Measurements from ENCODE around the gene ARHGAP24. TPM values are rescaled to one million over a fixed set of nuclear protein-coding genes. Genes with fewer than 3 reads are reported as not detected.

The ARHGAP24 gene
- total RNA-seq, 6 experiments from 2014 or later: 4.0 to 7.3 (median 6.1) TPM

GRCh38 chr4:86044593-86044985 lies 569.6 kb downstream of the ARHGAP24 start:
- Histone ChIP-seq H3K27me3 (no peaks in the 10 kb centered on the region), H3K36me3 (no peaks in the 10 kb centered on the region), H3K9me3 (no peaks in the 10 kb centered on the region), H3K4me3 (no peak overlapping the region), H3K27ac (no peak overlapping the region), H3K4me1 (no peaks in the 10 kb centered on the region)
- no peak for ATAC-seq
- 36% methylated on average over 3 of the region's 3 CpGs for WGBS (ENCODE audit: insufficient coverage, low coverage, low lambda C conversion rate, missing lambda C conversion rate)
- intact Hi-C loops (cut with DNase I): no loop called here
- TF ChIP-seq POLR2A (IDR thresholded peaks at IDR 0.05) (no peak), CTCF (IDR thresholded peaks at IDR 0.05) (no peak)
- DNase-seq: no peak

GRCh38 chr4:86048426-86048825 lies 573.5 kb downstream of the ARHGAP24 start:
- Histone ChIP-seq H3K27me3 (no peaks in the 10 kb centered on the region), H3K4me3 (no peak overlapping the region), H3K4me1 (no peaks in the 10 kb centered on the region), H3K9me3 (no peaks in the 10 kb centered on the region), H3K27ac (no peak overlapping the region), H3K36me3 (no peaks in the 10 kb centered on the region)
- WGBS (ENCODE audit: insufficient coverage, low coverage, low lambda C conversion rate, missing lambda C conversion rate): 40% methylated on average over 1 of the region's 1 CpG
- DNase-seq (no peak), ATAC-seq (no peak)
- intact Hi-C loops (cut with DNase I): no loop called here
- no peak for TF ChIP-seq CTCF (IDR thresholded peaks at IDR 0.05)
- TF ChIP-seq POLR2A (IDR thresholded peaks at IDR 0.05): no peak

GRCh38 chr4:86050496-86050895 lies 575.5 kb downstream of the ARHGAP24 start:
- 75% methylated on average over 1 of the region's 1 CpG for WGBS (ENCODE audit: insufficient coverage, low coverage, low lambda C conversion rate, missing lambda C conversion rate)
- Histone ChIP-seq H3K4me3 (no peak overlapping the region), H3K9me3 (no peaks in the 10 kb centered on the region), H3K27me3 (no peaks in the 10 kb centered on the region), H3K4me1 (no peaks in the 10 kb centered on the region), H3K36me3 (no peaks in the 10 kb centered on the region), H3K27ac (no peak overlapping the region)
- TF ChIP-seq POLR2A (IDR thresholded peaks at IDR 0.05) (no peak), CTCF (IDR thresholded peaks at IDR 0.05) (no peak)
- DNase-seq (no peak), ATAC-seq (no peak)
- intact Hi-C loops (cut with DNase I): no loop called here

MicroRNAs within 50 kb of the gene (microRNA counts, 767-probe panel; counts per million panel counts)
- microRNA hsa-miR-4451: 237 counts per million

Small RNA genes lying within 50 kb of the gene (microRNA-seq; reads per million reads assigned to microRNA genes)
- 0 to 0.29 reads per million in 2 donors for gene MIR4451

Small RNA genes lying within 50 kb of the gene (small RNA-seq; reads per million reads assigned to genes)
- gene MIR4451: 0 to 0.52 reads per million in 2 experiments

Measured in right lobe of liver (tissue), 6 donors.